ENCODE data around the gene DDT. TPM values are rescaled to one million over a fixed set of nuclear protein-coding genes. Genes with fewer than 3 reads are reported as not detected.
A peak's percentile ranks its signal among the peaks of the same experiment; 100 is the strongest.

DDT gene
- total and polyA plus RNA-seq, 10 of the 15 experiments (the other 5 are each of a cell fraction or from before 2014, with no cell fraction given): 25.1 to 408 (median 202) TPM

DNA sequence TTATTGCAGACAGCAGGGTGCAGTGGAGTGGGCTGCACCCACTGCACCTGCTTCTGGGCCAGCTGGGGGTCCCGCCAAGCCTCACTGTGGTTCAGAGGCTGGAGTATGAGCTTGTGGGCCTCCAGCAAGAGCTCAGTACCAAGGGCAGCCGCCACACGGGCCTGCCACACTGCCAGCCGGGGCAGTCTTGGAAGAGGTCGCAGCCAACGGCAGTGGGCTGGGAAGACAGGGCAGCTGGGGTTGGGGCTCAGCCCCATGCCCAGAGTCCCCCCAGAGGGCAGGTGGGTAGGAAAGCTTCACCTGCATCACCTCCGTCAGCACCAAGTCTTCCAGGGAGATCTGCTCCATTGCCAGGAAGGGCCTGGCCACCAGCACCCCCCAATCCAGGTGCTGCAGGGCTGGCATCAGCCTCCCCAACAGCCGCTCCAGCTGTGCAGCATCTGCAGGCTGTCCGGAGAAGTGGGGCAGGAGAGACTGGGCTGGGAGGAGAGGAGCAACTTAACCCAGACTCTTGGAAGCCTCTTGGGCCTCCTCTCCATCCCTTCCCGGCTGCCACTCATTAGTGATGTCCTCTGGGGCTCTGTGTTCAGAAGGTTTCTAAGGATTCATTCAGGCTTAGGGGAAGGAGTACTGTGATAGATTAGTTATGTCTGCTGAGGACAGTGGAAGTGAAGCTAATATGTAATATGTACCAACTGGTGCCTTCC, 32.1 kb upstream of the DDT start:
- intact Hi-C loops (cut with micrococcal nuclease; ENCODE audit: unreplicated experiment): loop anchor here (10.0 kb wide), 1 partner anchor 62 kb away; no protein-coding TSS in a partner anchor
- H3K4me3 ChIP-seq: no peak overlapping the region
- TF ChIP-seq, protein P1, sequence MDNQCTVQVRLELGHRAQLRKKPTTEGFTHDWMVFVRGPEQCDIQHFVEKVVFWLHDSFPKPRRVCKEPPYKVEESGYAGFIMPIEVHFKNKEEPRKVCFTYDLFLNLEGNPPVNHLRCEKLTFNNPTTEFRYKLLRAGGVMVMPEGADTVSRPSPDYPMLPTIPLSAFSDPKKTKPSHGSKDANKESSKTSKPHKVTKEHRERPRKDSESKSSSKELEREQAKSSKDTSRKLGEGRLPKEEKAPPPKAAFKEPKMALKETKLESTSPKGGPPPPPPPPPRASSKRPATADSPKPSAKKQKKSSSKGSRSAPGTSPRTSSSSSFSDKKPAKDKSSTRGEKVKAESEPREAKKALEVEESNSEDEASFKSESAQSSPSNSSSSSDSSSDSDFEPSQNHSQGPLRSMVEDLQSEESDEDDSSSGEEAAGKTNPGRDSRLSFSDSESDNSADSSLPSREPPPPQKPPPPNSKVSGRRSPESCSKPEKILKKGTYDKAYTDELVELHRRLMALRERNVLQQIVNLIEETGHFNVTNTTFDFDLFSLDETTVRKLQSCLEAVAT (IDR thresholded peaks at IDR 0.05): peak; percentile 58; the same call in 1 of the 2 replicates
- TF ChIP-seq NFYA (IDR thresholded peaks at IDR 0.05; ENCODE audit: borderline replicate concordance, low read depth, low read length): no peak
- POLR2A ChIA-PET: interaction anchor here (1.0 kb wide), 1 partner anchor 39 kb away, joined by 3 read pairs; no protein-coding TSS in a partner anchor
- CTCF ChIA-PET: interaction anchor here (1.0 kb wide), 1 partner anchor 151 kb away, joined by 3 read pairs; no protein-coding TSS in a partner anchor
- no peak overlapping the region for H3K4me2 ChIP-seq (ENCODE audit: control insufficient read depth, insufficient read depth)
- no peak overlapping the region for H2AFZ ChIP-seq (ENCODE audit: control insufficient read depth, low read depth, low read length)
- in situ Hi-C loops (cut with MboI): loop anchor here (5.0 kb wide), 1 partner anchor 69 kb away; no protein-coding TSS in a partner anchor
- no peak overlapping the region for H3K27ac ChIP-seq (ENCODE audit: control insufficient read depth, insufficient read depth)
- H3K9ac ChIP-seq (ENCODE audit: control insufficient read depth, insufficient read depth, low read length): no peak overlapping the region
- no peaks in the 10 kb centered on the region for H3K27me3 ChIP-seq (replicated peaks in 1 of 2; ENCODE audit: control insufficient read depth in 2 of 2, insufficient read depth in 2 of 2, low read length in 1 of 2)
- no peaks in the 10 kb centered on the region for H3K9me3 ChIP-seq (replicated peaks; ENCODE audit: control insufficient read depth, insufficient read depth, low read length)
- RAD21 ChIA-PET (ENCODE audit: unreplicated experiment): no interaction called here
- no peaks in the 10 kb centered on the region for H4K20me1 ChIP-seq (ENCODE audit: control insufficient read depth, insufficient read depth)
- ATAC-seq (no peak), FAIRE-seq (no peak), DNase-seq (ENCODE audit: low read depth, low spot score) (no peak)
- no peaks in the 10 kb centered on the region for H3K36me3 ChIP-seq (ENCODE audit: control insufficient read depth in 2 of 2, insufficient read depth in 2 of 2, low read length in 1 of 2)
- SMC1A ChIA-PET (ENCODE audit: uncharacterized antibody, unreplicated experiment): no interaction called here
- peaks cover 3% of the 10 kb centered on the region for H3K79me2 ChIP-seq (ENCODE audit: control insufficient read depth, insufficient read depth, low read length)
- H3K4me1 ChIP-seq (ENCODE audit: control insufficient read depth, insufficient read depth, low read length): no peaks in the 10 kb centered on the region
- 52% methylated on average over 10 of the region's 10 CpGs for WGBS (ENCODE audit: insufficient coverage, insufficient replicate concordance, low lambda C conversion rate, missing lambda C conversion rate)
- no TSS peak for BruUV-seq (replicated peaks)

DNA sequence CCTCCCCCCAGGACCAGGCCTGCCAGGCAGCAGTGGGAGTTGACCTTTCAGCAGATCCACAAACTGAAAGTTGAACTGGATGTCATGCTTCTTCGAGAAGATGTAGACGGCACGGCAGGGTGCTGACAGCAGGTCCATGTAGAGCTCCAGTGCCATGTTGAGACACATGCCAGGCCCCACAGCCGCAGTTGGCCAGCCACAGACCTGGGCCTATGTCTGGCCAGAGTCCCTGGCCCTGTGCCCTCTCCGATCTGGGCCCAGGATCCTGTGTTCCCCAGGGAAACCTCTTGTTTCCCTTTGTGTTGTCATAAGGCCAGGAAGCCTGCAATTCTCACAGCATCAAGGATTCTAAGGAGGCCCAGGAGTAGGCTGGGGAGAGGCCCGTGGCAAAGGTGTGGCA, 31.0 kb upstream of the DDT start, which contains the start of gene GSTT4:
GSTT4 (minus strand) TSS at position 253 of the 400 bp plus-strand sequence; CDS start at position 156, 97 bp downstream.
- Histone ChIP-seq H3K4me2 (ENCODE audit: control insufficient read depth, insufficient read depth) (no peak within 1 kb of the TSS), H4K20me1 (ENCODE audit: control insufficient read depth, insufficient read depth) (no peaks in the 10 kb centered on the region), H3K9ac (ENCODE audit: control insufficient read depth, insufficient read depth, low read length) (no peak within 1 kb of the TSS), H3K36me3 (ENCODE audit: control insufficient read depth in 2 of 2, insufficient read depth in 2 of 2, low read length in 1 of 2) (no peaks in the 10 kb centered on the region), H3K9me3 (replicated peaks; ENCODE audit: control insufficient read depth, insufficient read depth, low read length) (no peaks in the 10 kb centered on the region), H3K79me2 (ENCODE audit: control insufficient read depth, insufficient read depth, low read length) (no peaks in the 10 kb centered on the region), H3K4me1 (ENCODE audit: control insufficient read depth, insufficient read depth, low read length) (no peaks in the 10 kb centered on the region), H2AFZ (ENCODE audit: control insufficient read depth, low read depth, low read length) (no peak within 1 kb of the TSS), H3K27me3 (replicated peaks in 1 of 2; ENCODE audit: control insufficient read depth in 2 of 2, insufficient read depth in 2 of 2, low read length in 1 of 2) (no peaks in the 10 kb centered on the region), H3K27ac (ENCODE audit: control insufficient read depth, insufficient read depth) (no peak within 1 kb of the TSS), H3K4me3 (no peak within 1 kb of the TSS)
- ATAC-seq: no peak
- BruUV-seq (replicated peaks): no TSS peak
- WGBS (ENCODE audit: insufficient coverage, insufficient replicate concordance, low lambda C conversion rate, missing lambda C conversion rate): 56% methylated on average over 6 of the region's 6 CpGs
- no peak for FAIRE-seq
- ChIA-PET SMC1A (ENCODE audit: uncharacterized antibody, unreplicated experiment) (no interaction called here), CTCF (no interaction called here), POLR2A (interaction anchor here (1.0 kb wide), 1 partner anchor 40 kb away, joined by 3 read pairs; no protein-coding TSS in a partner anchor), RAD21 (ENCODE audit: unreplicated experiment) (no interaction called here)
- TF ChIP-seq STAT1 (conservative IDR thresholded peaks at IDR 0.05): no peak
- no peak for DNase-seq (ENCODE audit: low read depth, low spot score)
- intact Hi-C loops (cut with micrococcal nuclease; ENCODE audit: unreplicated experiment): loop anchor here (10.0 kb wide), 1 partner anchor 60 kb away; no protein-coding TSS in a partner anchor
- in situ Hi-C loops (cut with MboI): loop anchor here (5.0 kb wide), 1 partner anchor 68 kb away; no protein-coding TSS in a partner anchor

Measured in GM12878 (cell line).